ENCODE measurements around the gene CREBL2.

- TF ChIP-seq, protein P1, sequence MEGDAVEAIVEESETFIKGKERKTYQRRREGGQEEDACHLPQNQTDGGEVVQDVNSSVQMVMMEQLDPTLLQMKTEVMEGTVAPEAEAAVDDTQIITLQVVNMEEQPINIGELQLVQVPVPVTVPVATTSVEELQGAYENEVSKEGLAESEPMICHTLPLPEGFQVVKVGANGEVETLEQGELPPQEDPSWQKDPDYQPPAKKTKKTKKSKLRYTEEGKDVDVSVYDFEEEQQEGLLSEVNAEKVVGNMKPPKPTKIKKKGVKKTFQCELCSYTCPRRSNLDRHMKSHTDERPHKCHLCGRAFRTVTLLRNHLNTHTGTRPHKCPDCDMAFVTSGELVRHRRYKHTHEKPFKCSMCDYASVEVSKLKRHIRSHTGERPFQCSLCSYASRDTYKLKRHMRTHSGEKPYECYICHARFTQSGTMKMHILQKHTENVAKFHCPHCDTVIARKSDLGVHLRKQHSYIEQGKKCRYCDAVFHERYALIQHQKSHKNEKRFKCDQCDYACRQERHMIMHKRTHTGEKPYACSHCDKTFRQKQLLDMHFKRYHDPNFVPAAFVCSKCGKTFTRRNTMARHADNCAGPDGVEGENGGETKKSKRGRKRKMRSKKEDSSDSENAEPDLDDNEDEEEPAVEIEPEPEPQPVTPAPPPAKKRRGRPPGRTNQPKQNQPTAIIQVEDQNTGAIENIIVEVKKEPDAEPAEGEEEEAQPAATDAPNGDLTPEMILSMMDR (IDR thresholded peaks at IDR 0.05) = no peak
- no peak for TF ChIP-seq POLR2AphosphoS5 (IDR thresholded peaks at IDR 0.05)
These were observed 46.8 kb upstream of the CREBL2 start for GRCh38 chr12:12564911-12565310.

All from transverse colon (tissue), 4 donors.